ENCODE measurements around the gene TOMM40L.

DNA sequence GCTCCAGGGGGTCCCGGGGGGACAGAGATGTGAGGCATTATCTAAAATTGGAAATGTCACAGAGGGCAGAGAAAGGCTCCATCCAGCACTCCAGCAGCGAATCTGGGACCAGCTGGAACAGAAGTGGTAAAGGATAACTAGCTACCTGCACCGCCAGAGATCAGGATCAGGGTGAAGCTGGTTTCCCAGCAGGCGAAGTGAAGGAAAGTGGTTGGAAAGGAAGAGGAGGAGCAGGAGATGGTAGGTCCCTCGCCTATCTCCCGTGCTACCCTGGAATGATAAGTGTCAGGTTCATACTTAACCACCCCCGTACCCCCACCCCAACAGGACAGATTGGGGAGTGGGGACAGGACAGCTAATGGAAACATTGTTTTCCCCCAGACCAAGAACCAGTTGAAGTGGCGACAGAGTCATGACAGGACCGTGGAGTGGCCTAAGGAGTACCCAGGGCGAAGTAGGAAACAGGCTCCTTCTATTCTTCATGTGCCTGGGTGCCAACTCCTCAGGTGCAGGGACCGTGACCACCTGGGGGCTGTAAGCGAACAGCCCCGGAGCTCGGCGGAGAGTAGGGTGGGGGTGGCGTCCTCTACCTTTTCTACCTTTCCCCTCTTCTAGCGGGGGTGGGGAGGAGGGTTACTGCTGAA lies 49.3 kb upstream of the TOMM40L start:
- TF ChIP-seq, protein P1, sequence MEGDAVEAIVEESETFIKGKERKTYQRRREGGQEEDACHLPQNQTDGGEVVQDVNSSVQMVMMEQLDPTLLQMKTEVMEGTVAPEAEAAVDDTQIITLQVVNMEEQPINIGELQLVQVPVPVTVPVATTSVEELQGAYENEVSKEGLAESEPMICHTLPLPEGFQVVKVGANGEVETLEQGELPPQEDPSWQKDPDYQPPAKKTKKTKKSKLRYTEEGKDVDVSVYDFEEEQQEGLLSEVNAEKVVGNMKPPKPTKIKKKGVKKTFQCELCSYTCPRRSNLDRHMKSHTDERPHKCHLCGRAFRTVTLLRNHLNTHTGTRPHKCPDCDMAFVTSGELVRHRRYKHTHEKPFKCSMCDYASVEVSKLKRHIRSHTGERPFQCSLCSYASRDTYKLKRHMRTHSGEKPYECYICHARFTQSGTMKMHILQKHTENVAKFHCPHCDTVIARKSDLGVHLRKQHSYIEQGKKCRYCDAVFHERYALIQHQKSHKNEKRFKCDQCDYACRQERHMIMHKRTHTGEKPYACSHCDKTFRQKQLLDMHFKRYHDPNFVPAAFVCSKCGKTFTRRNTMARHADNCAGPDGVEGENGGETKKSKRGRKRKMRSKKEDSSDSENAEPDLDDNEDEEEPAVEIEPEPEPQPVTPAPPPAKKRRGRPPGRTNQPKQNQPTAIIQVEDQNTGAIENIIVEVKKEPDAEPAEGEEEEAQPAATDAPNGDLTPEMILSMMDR (optimal IDR thresholded peaks at IDR 0.05 in 1 of 3, IDR thresholded peaks at IDR 0.05 in 1 of 3, conservative IDR thresholded peaks at IDR 0.05 in 1 of 3; ENCODE audit: extremely low read depth in 1 of 3, insufficient read depth in 2 of 3, low read length in 3 of 3) = no peak
- no peak for TF ChIP-seq EZH2 (IDR thresholded peaks at IDR 0.05; ENCODE audit: low read length)
